ENCODE data around the gene PSME3.
"Not testable (repeated sequence)": the region's sequence is repeated elsewhere in the genome, so short reads cannot be mapped to it uniquely, and the experiment has no call there.

The PSME3 gene

DNA sequence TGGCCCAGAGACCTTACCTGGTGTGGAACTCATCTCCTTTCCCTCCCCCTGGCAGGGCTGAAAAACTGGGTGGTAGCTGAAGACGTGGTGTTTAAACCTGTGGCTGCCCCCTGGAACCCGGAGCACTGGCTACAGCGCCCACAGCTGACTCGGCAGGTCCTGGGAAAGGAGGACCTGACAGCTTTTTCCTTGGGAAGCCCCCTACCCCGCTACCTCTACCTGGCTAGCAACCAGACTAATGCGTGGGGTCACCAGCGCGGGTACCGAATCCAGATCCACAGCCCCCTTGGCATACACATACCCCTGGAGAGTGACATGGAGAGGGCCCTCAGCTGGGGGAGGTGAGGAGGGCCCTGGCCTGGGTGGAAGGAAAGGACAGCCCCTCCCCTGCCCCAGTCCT, 15.8 kb downstream of the PSME3 start:
- H3K9ac ChIP-seq: no peak overlapping the region
- peaks cover 24% of the 10 kb centered on the region for H4K20me1 ChIP-seq
- no peak overlapping the region for H3K4me3 ChIP-seq
- no peak for TF ChIP-seq Cebpa-rat (IDR thresholded peaks at IDR 0.05)
- H3K4me2 ChIP-seq: no peak overlapping the region
- no peaks in the 10 kb centered on the region for H3K9me3 ChIP-seq
- H3K27ac ChIP-seq: no peak overlapping the region
- no peaks in the 10 kb centered on the region for H3K27me3 ChIP-seq
- 0 out of 2 replicates have a peak, but pooled peaks cover 7% of the 10 kb centered on the region for H3K4me1 ChIP-seq
- peaks cover 24% of the 10 kb centered on the region for H3K36me3 ChIP-seq

DNA sequence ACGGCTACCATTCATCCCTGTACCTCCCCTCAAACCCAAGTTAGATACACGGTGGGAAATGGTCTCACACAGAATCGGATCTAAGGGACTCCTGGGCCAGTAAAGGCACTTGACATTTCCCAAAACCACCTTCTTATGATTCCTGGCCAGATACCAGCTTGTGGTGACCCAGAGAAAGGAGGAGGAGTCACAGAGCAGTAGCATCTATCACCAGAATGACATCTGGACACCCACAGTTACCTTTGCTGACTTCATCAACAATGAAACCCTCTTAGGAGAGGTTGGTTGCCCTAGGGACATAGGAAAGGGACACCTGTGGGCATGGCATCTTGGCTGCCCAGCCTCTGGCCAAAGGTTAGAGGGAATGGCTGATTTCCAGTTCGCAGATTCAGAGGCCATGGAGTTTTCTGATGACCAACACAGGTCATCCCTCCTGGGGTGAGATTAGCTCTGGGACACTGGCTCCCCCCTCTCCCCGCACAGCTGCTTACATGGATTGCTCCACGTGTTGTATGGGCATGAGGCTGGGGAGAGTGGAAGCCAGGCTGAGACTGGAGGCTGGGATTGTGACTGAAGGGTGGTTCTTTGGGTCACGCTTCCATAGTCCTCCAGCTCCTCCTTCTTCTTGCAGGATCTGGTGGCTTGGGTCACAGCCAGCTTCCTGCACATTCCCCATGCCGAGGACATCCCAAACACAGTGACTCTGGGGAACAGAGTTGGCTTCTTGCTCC, 16.4 kb downstream of the PSME3 start:
- Histone ChIP-seq H3K27me3 (no peaks in the 10 kb centered on the region), H3K4me2 (no peak overlapping the region), H3K9me3 (no peaks in the 10 kb centered on the region), H3K4me3 (no peak overlapping the region), H4K20me1 (peaks cover 19% of the 10 kb centered on the region), H3K36me3 (peaks cover 18% of the 10 kb centered on the region), H3K4me1 (0 out of 2 replicates have a peak, but pooled peaks cover 7% of the 10 kb centered on the region), H3K27ac (no peak overlapping the region), H3K9ac (no peak overlapping the region)
- TF ChIP-seq Cebpa-rat (IDR thresholded peaks at IDR 0.05): no peak

DNA sequence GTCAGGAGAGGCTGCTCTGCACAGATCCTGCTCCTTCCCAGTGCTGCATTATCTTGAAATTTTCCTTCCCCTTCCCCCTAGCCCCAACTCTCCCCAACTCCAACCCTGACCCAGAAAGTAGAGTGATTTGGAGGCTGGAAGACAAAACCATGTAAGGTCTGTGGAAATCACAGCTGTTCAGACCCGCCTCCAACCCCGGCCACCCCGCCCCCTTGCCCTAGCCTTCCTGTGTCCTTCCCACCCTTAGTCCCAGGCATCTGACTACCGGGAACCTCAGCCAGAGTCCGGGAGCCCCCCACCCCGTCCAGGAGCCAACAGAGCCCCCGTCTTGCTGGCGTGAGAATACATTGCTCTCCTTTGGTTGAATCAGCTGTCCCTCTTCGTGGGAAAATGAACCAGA, 17.8 kb downstream of the PSME3 start, which contains the start of gene AOC3:
AOC3 (plus strand) TSS at position 246 of the 400 bp plus-strand sequence; CDS start at position 391, 145 bp downstream.
- no peak for TF ChIP-seq Cebpa-rat (IDR thresholded peaks at IDR 0.05)
- Histone ChIP-seq H3K4me2 (no peak within 1 kb of the TSS), H3K4me3 (no peak within 1 kb of the TSS), H3K27ac (no peak within 1 kb of the TSS), H4K20me1 (peaks cover 7% of the 10 kb centered on the region), H3K4me1 (0 out of 2 replicates have a peak, but pooled peaks cover 7% of the 10 kb centered on the region), H3K9me3 (no peaks in the 10 kb centered on the region), H3K27me3 (no peaks in the 10 kb centered on the region), H3K36me3 (peaks cover 4% of the 10 kb centered on the region; the same call in 1 of the 2 replicates), H3K9ac (no peak within 1 kb of the TSS)

DNA sequence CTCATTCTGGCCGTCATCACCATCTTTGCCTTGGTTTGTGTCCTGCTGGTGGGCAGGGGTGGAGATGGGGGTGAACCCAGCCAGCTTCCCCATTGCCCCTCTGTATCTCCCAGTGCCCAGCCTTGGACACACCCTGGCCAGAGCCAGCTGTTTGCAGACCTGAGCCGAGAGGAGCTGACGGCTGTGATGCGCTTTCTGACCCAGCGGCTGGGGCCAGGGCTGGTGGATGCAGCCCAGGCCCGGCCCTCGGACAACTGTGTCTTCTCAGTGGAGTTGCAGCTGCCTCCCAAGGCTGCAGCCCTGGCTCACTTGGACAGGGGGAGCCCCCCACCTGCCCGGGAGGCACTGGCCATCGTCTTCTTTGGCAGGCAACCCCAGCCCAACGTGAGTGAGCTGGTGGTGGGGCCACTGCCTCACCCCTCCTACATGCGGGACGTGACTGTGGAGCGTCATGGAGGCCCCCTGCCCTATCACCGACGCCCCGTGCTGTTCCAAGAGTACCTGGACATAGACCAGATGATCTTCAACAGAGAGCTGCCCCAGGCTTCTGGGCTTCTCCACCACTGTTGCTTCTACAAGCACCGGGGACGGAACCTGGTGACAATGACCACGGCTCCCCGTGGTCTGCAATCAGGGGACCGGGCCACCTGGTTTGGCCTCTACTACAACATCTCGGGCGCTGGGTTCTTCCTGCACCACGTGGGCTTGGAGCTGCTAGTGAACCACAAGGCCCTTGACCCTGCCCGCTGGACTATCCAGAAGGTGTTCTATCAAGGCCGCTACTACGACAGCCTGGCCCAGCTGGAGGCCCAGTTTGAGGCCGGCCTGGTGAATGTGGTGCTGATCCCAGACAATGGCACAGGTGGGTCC, 18.4 kb downstream of the PSME3 start:
- H3K4me1 ChIP-seq, H3K4me3 ChIP-seq, H3K9ac ChIP-seq, H3K27ac ChIP-seq, H3K4me2 ChIP-seq, H3K36me3 ChIP-seq, H3K9me3 ChIP-seq, H3K27me3 ChIP-seq, H4K20me1 ChIP-seq: not testable (repeated sequence)

DNA sequence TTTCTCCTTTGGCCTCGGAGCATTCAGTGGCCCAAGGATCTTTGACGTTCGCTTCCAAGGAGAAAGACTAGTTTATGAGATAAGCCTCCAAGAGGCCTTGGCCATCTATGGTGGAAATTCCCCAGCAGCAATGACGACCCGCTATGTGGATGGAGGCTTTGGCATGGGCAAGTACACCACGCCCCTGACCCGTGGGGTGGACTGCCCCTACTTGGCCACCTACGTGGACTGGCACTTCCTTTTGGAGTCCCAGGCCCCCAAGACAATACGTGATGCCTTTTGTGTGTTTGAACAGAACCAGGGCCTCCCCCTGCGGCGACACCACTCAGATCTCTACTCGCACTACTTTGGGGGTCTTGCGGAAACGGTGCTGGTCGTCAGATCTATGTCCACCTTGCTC, 19.2 kb downstream of the PSME3 start:
- Histone ChIP-seq H3K4me3 (no peak overlapping the region), H4K20me1 (peaks cover under 1% of the 10 kb centered on the region), H3K36me3 (no peaks in the 10 kb centered on the region), H3K27me3 (no peaks in the 10 kb centered on the region), H3K4me1 (0 out of 2 replicates have a peak, but pooled peaks cover 7% of the 10 kb centered on the region), H3K9ac (no peak overlapping the region), H3K9me3 (no peaks in the 10 kb centered on the region), H3K4me2 (no peak overlapping the region), H3K27ac (no peak overlapping the region)
- no peak for TF ChIP-seq Cebpa-rat (IDR thresholded peaks at IDR 0.05)

DNA sequence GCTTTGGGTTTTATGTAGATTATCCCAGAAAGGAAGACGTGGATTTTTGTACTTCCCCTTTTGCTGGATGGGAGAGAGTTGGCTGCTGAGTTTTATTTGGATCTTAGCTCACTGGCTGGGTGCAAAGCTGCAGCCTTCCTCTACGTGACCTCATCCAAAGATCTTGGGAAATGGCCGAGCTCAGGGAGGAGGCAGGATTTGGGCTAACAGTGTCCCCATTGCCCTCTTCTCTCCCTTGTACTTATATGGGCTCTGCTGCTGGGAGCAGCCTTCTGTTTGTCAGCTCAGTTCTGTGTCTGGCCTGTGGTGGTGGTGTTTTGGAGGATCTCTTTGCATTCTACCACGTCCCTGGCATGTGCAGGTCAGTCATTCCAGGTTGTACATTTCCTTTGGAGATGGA, 19.8 kb downstream of the PSME3 start:
- H3K4me1 ChIP-seq: 0 out of 2 replicates have a peak, but pooled peaks cover 7% of the 10 kb centered on the region
- no peak overlapping the region for H3K4me2 ChIP-seq
- H3K36me3 ChIP-seq: no peaks in the 10 kb centered on the region
- no peak overlapping the region for H3K27ac ChIP-seq
- H3K27me3 ChIP-seq: no peaks in the 10 kb centered on the region
- no peaks in the 10 kb centered on the region for H4K20me1 ChIP-seq
- no peak for TF ChIP-seq Cebpa-rat (IDR thresholded peaks at IDR 0.05)
- no peak overlapping the region for H3K9ac ChIP-seq
- no peak overlapping the region for H3K4me3 ChIP-seq
- no peaks in the 10 kb centered on the region for H3K9me3 ChIP-seq

DNA sequence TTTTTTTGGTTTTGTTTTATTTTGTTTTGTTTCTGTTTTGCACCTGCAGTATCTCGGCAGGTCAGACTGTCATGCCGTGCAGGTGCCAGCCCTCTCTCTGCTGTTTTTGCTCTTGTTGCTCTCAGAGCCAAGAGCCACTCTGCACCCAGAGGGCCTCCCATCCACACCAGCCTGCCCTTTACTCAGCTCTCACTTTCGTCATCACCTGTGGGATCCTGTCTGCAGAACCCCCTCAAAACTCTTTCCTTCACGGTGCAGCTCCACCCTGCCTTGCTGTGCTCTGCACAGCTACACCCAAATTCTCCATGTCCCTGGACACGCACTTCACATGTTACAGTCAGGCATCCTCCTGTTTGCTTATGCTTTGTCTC, 20.4 kb downstream of the PSME3 start:
- TF ChIP-seq Cebpa-rat (IDR thresholded peaks at IDR 0.05): no peak
- H3K4me2 ChIP-seq: no peak overlapping the region
- H3K9ac ChIP-seq: no peak overlapping the region
- no peaks in the 10 kb centered on the region for H3K9me3 ChIP-seq
- H3K36me3 ChIP-seq: no peaks in the 10 kb centered on the region
- no peak overlapping the region for H3K27ac ChIP-seq
- H3K27me3 ChIP-seq: no peaks in the 10 kb centered on the region
- no peak overlapping the region for H3K4me3 ChIP-seq
- H3K4me1 ChIP-seq: 0 out of 2 replicates have a peak, but pooled peaks cover 7% of the 10 kb centered on the region
- H4K20me1 ChIP-seq: no peaks in the 10 kb centered on the region

DNA sequence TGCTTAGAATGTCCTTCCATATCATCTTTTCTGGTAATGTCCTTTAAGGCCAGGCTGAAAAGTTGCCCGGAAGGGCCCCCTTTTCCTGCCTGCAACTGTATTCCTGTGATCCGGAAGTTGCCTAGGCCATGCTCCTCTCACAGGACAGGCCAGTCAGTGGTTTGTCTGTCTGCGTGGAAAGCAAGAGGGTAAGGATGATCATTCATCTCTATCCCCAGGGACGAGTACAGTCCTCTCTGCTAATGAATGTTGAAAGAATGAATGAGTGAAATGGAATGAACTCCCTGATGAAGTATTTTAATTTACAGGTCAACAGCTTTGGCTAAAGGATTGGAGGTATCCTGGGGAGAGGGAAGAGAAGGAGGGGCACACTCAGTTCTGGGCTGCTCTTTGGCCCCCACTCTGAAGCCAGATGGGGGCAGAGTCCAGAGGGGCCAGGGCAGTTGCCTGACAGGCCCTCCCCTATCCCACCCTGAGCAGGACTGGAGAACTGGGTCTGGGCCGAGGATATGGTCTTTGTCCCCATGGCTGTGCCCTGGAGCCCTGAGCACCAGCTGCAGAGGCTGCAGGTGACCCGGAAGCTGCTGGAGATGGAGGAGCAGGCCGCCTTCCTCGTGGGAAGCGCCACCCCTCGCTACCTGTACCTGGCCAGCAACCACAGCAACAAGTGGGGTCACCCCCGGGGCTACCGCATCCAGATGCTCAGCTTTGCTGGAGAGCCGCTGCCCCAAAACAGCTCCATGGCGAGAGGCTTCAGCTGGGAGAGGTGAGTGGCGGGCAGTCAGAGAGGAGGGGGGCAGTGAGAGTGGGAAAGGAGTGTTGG, 21.0 kb downstream of the PSME3 start:
- H3K36me3 ChIP-seq: no peaks in the 10 kb centered on the region
- 0 out of 2 replicates have a peak, but pooled peaks cover 7% of the 10 kb centered on the region for H3K4me1 ChIP-seq
- no peaks in the 10 kb centered on the region for H4K20me1 ChIP-seq
- no peaks in the 10 kb centered on the region for H3K27me3 ChIP-seq
- no peak overlapping the region for H3K4me3 ChIP-seq
- no peak overlapping the region for H3K4me2 ChIP-seq
- H3K9me3 ChIP-seq: no peaks in the 10 kb centered on the region
- H3K9ac ChIP-seq: no peak overlapping the region
- H3K27ac ChIP-seq: no peak overlapping the region
- TF ChIP-seq Cebpa-rat (IDR thresholded peaks at IDR 0.05): no peak

DNA sequence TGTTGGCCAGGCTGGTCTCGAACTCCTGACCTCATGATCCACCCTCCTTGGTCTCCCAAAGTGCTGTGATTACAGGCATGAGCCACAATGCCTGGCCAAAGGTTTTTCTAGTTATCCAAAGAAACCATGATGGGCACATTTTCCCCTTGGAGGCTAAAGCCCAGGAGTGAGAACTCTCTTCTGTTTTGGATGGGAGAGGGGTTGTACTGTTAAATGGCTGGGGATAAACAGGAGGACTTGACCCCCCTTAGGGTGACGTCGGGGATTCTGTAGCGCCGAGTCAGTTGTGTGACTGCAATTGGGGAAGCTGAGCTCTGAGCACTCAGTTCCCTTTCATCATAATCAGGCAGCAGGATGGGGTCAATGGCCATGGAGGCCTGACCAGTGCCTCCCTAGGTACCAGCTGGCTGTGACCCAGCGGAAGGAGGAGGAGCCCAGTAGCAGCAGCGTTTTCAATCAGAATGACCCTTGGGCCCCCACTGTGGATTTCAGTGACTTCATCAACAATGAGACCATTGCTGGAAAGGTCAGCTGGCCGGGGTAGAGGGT, 21.9 kb downstream of the PSME3 start:
- no peaks in the 10 kb centered on the region for H3K4me1 ChIP-seq
- H3K9me3 ChIP-seq: no peaks in the 10 kb centered on the region
- no peak for TF ChIP-seq Cebpa-rat (IDR thresholded peaks at IDR 0.05)
- no peaks in the 10 kb centered on the region for H4K20me1 ChIP-seq
- no peaks in the 10 kb centered on the region for H3K27me3 ChIP-seq
- H3K4me3 ChIP-seq: no peak overlapping the region
- H3K36me3 ChIP-seq: no peaks in the 10 kb centered on the region
- H3K27ac ChIP-seq: no peak overlapping the region
- H3K4me2 ChIP-seq: no peak overlapping the region
- H3K9ac ChIP-seq: no peak overlapping the region

DNA sequence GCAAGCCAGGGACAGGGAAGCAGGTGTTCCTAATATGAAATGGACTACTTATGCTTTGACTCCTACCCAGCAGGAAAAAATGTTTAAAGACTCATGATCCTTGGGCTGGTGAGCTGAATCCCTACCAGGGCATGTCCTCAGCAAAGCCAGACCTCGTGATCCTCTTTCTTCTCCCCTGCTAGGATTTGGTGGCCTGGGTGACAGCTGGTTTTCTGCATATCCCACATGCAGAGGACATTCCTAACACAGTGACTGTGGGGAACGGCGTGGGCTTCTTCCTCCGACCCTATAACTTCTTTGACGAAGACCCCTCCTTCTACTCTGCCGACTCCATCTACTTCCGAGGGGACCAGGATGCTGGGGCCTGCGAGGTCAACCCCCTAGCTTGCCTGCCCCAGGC, 22.9 kb downstream of the PSME3 start:
- H3K4me1 ChIP-seq, H3K36me3 ChIP-seq, H3K27ac ChIP-seq, H3K9ac ChIP-seq, H3K4me3 ChIP-seq, H4K20me1 ChIP-seq, H3K4me2 ChIP-seq, H3K27me3 ChIP-seq, H3K9me3 ChIP-seq: not testable (repeated sequence)

DNA sequence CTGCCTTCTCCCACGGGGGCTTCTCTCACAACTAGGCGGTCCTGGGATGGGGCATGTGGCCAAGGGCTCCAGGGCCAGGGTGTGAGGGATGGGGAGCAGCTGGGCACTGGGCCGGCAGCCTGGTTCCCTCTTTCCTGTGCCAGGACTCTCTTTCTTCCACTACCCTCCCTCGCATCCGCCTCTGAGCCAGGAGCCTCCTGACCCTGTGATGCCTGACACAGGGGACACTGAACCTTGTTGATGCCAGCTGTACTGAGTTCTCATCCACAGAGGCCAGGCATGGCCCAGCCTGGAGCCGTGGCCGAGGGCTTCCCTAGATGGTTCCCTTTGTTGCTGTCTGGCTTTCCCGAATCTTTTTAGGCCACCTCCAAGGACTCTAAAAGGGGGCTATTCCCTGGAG, 23.3 kb downstream of the PSME3 start:
- not testable (repeated sequence) for H3K9ac ChIP-seq

More for the DNA sequence above, 23.3 kb downstream of the PSME3 start:
- H4K20me1 ChIP-seq, H3K9me3 ChIP-seq, H3K4me3 ChIP-seq, H3K27ac ChIP-seq, H3K36me3 ChIP-seq, H3K4me2 ChIP-seq, H3K27me3 ChIP-seq, H3K4me1 ChIP-seq: not testable (repeated sequence)

Measured in BLaER1 (cell line).